H9 (cell line): ENCODE results near the gene STAB2. TPM values are rescaled to one million over a fixed set of nuclear protein-coding genes. Genes with fewer than 3 reads are reported as not detected.

ENCODE experiments used
- DNase-seq: peaks from one replicate; pipeline ENCODE4 v3.0.0-alpha.2; 2017
- H2AFZ ChIP-seq: one replicate; pipeline ENCODE4 v1.6.1; 2013; ENCODE audit warnings: mild to moderate bottlenecking, low read length, control low read depth, moderate library complexity
- H2AK5ac ChIP-seq: 2 replicates; pipeline ENCODE4 v1.6.1; 2013; ENCODE audit warnings: low read length, control low read depth, mixed read lengths; ENCODE audit not compliant: insufficient read length
- H2BK120ac ChIP-seq: one replicate; pipeline ENCODE4 v1.6.1; 2013; ENCODE audit warnings: low read depth, mild to moderate bottlenecking, low read length, control low read depth, inconsistent platforms; ENCODE audit not compliant: poor library complexity, severe bottlenecking
- H2BK12ac ChIP-seq: 2 replicates; pipeline ENCODE4 v1.6.1; 2013; ENCODE audit warnings: low read length, control low read depth, mixed read lengths, low read depth; ENCODE audit not compliant: insufficient read length
- H2BK15ac ChIP-seq: 2 replicates; pipeline ENCODE4 v1.6.1; 2013; ENCODE audit warnings: low read depth, low read length, control low read depth
- H2BK20ac ChIP-seq: one replicate; pipeline ENCODE4 v1.6.1; 2013; ENCODE audit warnings: low read depth, mild to moderate bottlenecking, low read length, control low read depth, inconsistent platforms; ENCODE audit not compliant: poor library complexity, severe bottlenecking
- H2BK5ac ChIP-seq: 2 replicates; pipeline ENCODE4 v1.6.1; 2013; ENCODE audit warnings: low read length, control low read depth, mixed read lengths; ENCODE audit not compliant: insufficient read length
- H3K14ac ChIP-seq: 2 replicates; pipeline ENCODE4 v1.6.1; 2013; ENCODE audit warnings: low read length, control low read depth; ENCODE audit not compliant: insufficient read depth
- H3K18ac ChIP-seq: 2 replicates; pipeline ENCODE4 v1.6.1; 2013; ENCODE audit warnings: low read depth, mild to moderate bottlenecking, mixed read lengths, low read length, control low read depth; ENCODE audit not compliant: insufficient read length
- H3K23ac ChIP-seq: 2 replicates; pipeline ENCODE4 v1.6.1; 2013; ENCODE audit warnings: low read length, control low read depth, mixed read lengths, low read depth; ENCODE audit not compliant: insufficient read length
- H3K23me2 ChIP-seq: 2 replicates; pipeline ENCODE4 v1.6.1; 2013; ENCODE audit warnings: low read depth, mild to moderate bottlenecking, mixed read lengths, low read length, control low read depth; ENCODE audit not compliant: insufficient read length, poor library complexity, severe bottlenecking
- H3K27ac ChIP-seq: 2 replicates; pipeline ENCODE4 v1.5.1; 2013; ENCODE audit warnings: low read length, control low read depth, mixed read lengths, low read depth; ENCODE audit not compliant: insufficient read length
- H3K27me3 ChIP-seq: 2 replicates; pipeline ENCODE4 v1.6.1; 2013; ENCODE audit warnings: low read length, control low read depth, inconsistent platforms; ENCODE audit not compliant: insufficient read depth
- H3K4ac ChIP-seq: 2 replicates; pipeline ENCODE4 v1.6.1; 2013; ENCODE audit warnings: low read depth, mild to moderate bottlenecking, control low read depth, inconsistent platforms, low read length, moderate library complexity
- H3K4me1 ChIP-seq: 2 replicates; pipeline ENCODE4 v1.6.1; 2013; ENCODE audit warnings: low read length, control low read depth, inconsistent platforms; ENCODE audit not compliant: insufficient read depth
- H3K4me2 ChIP-seq: 2 replicates; pipeline ENCODE4 v1.6.1; 2013; ENCODE audit warnings: low read length, control low read depth, mixed read lengths; ENCODE audit not compliant: insufficient read length, insufficient read depth
- H3K56ac ChIP-seq: 2 replicates; pipeline ENCODE4 v1.6.1; 2013; ENCODE audit warnings: low read depth, mild to moderate bottlenecking, mixed read lengths, low read length, control low read depth; ENCODE audit not compliant: insufficient read length
- H3K79me1 ChIP-seq: 2 replicates; pipeline ENCODE4 v1.6.1; 2013; ENCODE audit warnings: low read depth, mild to moderate bottlenecking, moderate library complexity, low read length, control low read depth, inconsistent platforms; ENCODE audit not compliant: insufficient read depth, poor library complexity, severe bottlenecking
- H3K79me2 ChIP-seq: 2 replicates; pipeline ENCODE4 v1.6.1; 2013; ENCODE audit warnings: low read length, control low read depth, inconsistent platforms; ENCODE audit not compliant: insufficient read depth
- H3K9ac ChIP-seq: 2 replicates; pipeline ENCODE4 v1.6.1; 2013; ENCODE audit warnings: low read length, control low read depth, mixed read lengths; ENCODE audit not compliant: insufficient read length; ENCODE audit errors: extremely low read depth
- H3K9me3 ChIP-seq: one replicate; pipeline ENCODE4 v1.6.1; 2013; ENCODE audit warnings: low read depth, low read length, inconsistent platforms; ENCODE audit not compliant: control insufficient read depth
- H3T11ph ChIP-seq: one replicate; pipeline ENCODE4 v1.6.1; 2013; ENCODE audit warnings: mild to moderate bottlenecking, low read length, control low read depth, inconsistent platforms
- H4K20me1 ChIP-seq: one replicate; pipeline ENCODE4 v1.6.1; 2013; ENCODE audit not compliant: control insufficient read depth, insufficient read length, insufficient read depth
- H4K5ac ChIP-seq: 2 replicates; pipeline ENCODE4 v1.6.1; 2013; ENCODE audit warnings: low read depth, mild to moderate bottlenecking, mixed read lengths, low read length, control low read depth; ENCODE audit not compliant: insufficient read length
- H4K8ac ChIP-seq: replicated peaks from 2 replicates; pipeline ENCODE4 v1.6.1; 2013; ENCODE audit warnings: low read length, control low read depth, mixed read lengths, low read depth; ENCODE audit not compliant: insufficient read length
- H4K91ac ChIP-seq: 2 replicates; pipeline ENCODE4 v1.6.1; 2013; ENCODE audit warnings: low read depth, mild to moderate bottlenecking, moderate library complexity, mixed read lengths, low read length, control low read depth; ENCODE audit not compliant: insufficient read length
- H3K27ac Mint-ChIP-seq, 3 experiments: 2 replicates in 2 of 3; 3 replicates in 1 of 3; pipeline ENCODE4 v1.8.0; 2020 to 2021; ENCODE audit warnings: mixed read lengths in 3 of 3, mild to moderate bottlenecking in 1 of 3, moderate library complexity in 1 of 3
- H3K27me3 Mint-ChIP-seq: 2 replicates; pipeline ENCODE4 v1.8.0; 2021; ENCODE audit warnings: low read depth, mild to moderate bottlenecking, moderate library complexity, mixed read lengths
- H3K36me3 Mint-ChIP-seq, 3 experiments: 2 replicates in 2 of 3; 3 replicates in 1 of 3; pipeline ENCODE4 v1.8.0; 2020 to 2021; ENCODE audit warnings: low read depth in 3 of 3, mixed read lengths in 3 of 3; ENCODE audit not compliant: insufficient read depth in 1 of 3
- H3K4me1 Mint-ChIP-seq, 2 experiments: 2 replicates each; pipeline ENCODE4 v1.8.0; 2020; ENCODE audit warnings: mixed read lengths in 2 of 2
- H3K4me3 Mint-ChIP-seq, 2 experiments: 2 replicates in 1 of 2; 3 replicates in 1 of 2; pipeline ENCODE4 v1.8.0; 2020 to 2021; ENCODE audit warnings: mild to moderate bottlenecking in 2 of 2, mixed read lengths in 2 of 2, moderate library complexity in 1 of 2
- H3K9me3 Mint-ChIP-seq, 2 experiments: 2 replicates in 1 of 2; 3 replicates in 1 of 2; pipeline ENCODE4 v1.8.0; 2020; ENCODE audit warnings: mild to moderate bottlenecking in 2 of 2, mixed read lengths in 2 of 2, moderate library complexity in 1 of 2
- WGBS: extraction: QIAGEN DNeasy Blood & Tissue Kit; methylation state at CpG from one replicate; pipeline ENCODE4 v1.1.7; 2013; ENCODE audit warnings: missing lambda C conversion rate, low lambda C conversion rate, mixed read lengths; ENCODE audit not compliant: insufficient read length; ENCODE audit errors: extremely low coverage; 5-methylcytosine and 5-hydroxymethylcytosine counted together
- total RNA-seq: library from RNA; stranded (reverse); gene quantifications from 2 replicates; pipeline ENCODE4 v1.2.1, GENCODE V29; 2021
- TF ChIP-seq, protein P1 (sequence below): fragments of 200-600 bp; sonication (generic); conservative IDR thresholded peaks from 3 replicates; pipeline ENCODE4 v1.8.0; 2021; ENCODE audit warnings: antibody characterized with exemption, mild to moderate bottlenecking

Gene STAB2
- total RNA-seq, 1 experiment from 2014 or later: 0.02 TPM

- Histone ChIP-seq H3K23ac (no peak overlapping the region), H3K79me1 (no peaks in the 10 kb centered on the region), H3K4me1 (no peaks in the 10 kb centered on the region), H3K23me2 (no peaks in the 10 kb centered on the region), H3K4me2 (no peak overlapping the region), H2BK20ac (no peak overlapping the region), H3K27me3 (no peaks in the 10 kb centered on the region), H2BK15ac (no peak overlapping the region), H2BK5ac (no peak overlapping the region), H4K8ac (no peak overlapping the region), H3K27ac (no peak overlapping the region), H3K18ac (no peak overlapping the region), H4K91ac (no peak overlapping the region), H3K14ac (no peak overlapping the region), H3K79me2 (no peaks in the 10 kb centered on the region), H3T11ph (no peak overlapping the region), H2AFZ (no peak overlapping the region), H2AK5ac (no peak overlapping the region), H4K20me1 (no peaks in the 10 kb centered on the region), H3K4ac (no peak overlapping the region), H3K56ac (no peak overlapping the region), H3K9ac (no peak overlapping the region), H2BK120ac (no peak overlapping the region), H4K5ac (no peak overlapping the region), H2BK12ac (no peak overlapping the region), H3K9me3 (no peaks in the 10 kb centered on the region)
- WGBS: no CpG with 5 or more reads among the region's 2 CpGs
- Mint-ChIP-seq H3K4me3 (no peak overlapping the region), H3K27me3 (peaks cover 7% of the 10 kb centered on the region), H3K36me3 (peaks cover 0 to 5% (median 2%) of the 10 kb centered on the region in 3 experiments; a peak in 4 of 7 replicates), H3K9me3 (peaks cover 8 to 17% of the 10 kb centered on the region in 2 experiments; a peak in 4 of 5 replicates), H3K4me1 (peaks cover 0 to 5% of the 10 kb centered on the region in 2 experiments; a peak in 2 of 4 replicates), H3K27ac (no peak overlapping the region)
- DNase-seq: no peak
- TF ChIP-seq, protein P1, sequence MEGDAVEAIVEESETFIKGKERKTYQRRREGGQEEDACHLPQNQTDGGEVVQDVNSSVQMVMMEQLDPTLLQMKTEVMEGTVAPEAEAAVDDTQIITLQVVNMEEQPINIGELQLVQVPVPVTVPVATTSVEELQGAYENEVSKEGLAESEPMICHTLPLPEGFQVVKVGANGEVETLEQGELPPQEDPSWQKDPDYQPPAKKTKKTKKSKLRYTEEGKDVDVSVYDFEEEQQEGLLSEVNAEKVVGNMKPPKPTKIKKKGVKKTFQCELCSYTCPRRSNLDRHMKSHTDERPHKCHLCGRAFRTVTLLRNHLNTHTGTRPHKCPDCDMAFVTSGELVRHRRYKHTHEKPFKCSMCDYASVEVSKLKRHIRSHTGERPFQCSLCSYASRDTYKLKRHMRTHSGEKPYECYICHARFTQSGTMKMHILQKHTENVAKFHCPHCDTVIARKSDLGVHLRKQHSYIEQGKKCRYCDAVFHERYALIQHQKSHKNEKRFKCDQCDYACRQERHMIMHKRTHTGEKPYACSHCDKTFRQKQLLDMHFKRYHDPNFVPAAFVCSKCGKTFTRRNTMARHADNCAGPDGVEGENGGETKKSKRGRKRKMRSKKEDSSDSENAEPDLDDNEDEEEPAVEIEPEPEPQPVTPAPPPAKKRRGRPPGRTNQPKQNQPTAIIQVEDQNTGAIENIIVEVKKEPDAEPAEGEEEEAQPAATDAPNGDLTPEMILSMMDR: no peak
These were observed 29.5 kb upstream of the STAB2 start for GRCh38 chr12:103557628-103558010.
